Gastrocnemius medialis (tissue), 4 donors: ENCODE measurements around the gene ASB5.
"Not testable (repeated sequence)": the region's sequence is repeated elsewhere in the genome, so short reads cannot be mapped to it uniquely, and the experiment has no call there.

Experiments
- CTCF ChIP-seq, 5 experiments: fragments of 450-650 bp in 3 of 5; fragments of 200-600 bp in 2 of 5; sonication (generic) in 2 of 5; IDR thresholded peaks in 4 of 5; conservative IDR thresholded peaks in 1 of 5; 1 replicate in 4 of 5; 2 replicates in 1 of 5; pipeline ENCODE4 v1.5.1; 2016 to 2019; ENCODE audit warnings: antibody characterized with exemption in 5 of 5, mild to moderate bottlenecking in 3 of 5, moderate library complexity in 3 of 5
- POLR2A ChIP-seq, 2 donors: fragments of 450-650 bp; IDR thresholded peaks; one replicate each; pipeline ENCODE4 v1.6.1; 2017; ENCODE audit warnings: antibody characterized with exemption in 2 of 2, mild to moderate bottlenecking in 2 of 2, moderate library complexity in 2 of 2

GRCh38 chr4:176295907-176296306, 26.9 kb upstream of the ASB5 start:
- not testable (repeated sequence) for TF ChIP-seq CTCF (IDR thresholded peaks at IDR 0.05 in 4 of 5, conservative IDR thresholded peaks at IDR 0.05 in 1 of 5); POLR2A (IDR thresholded peaks at IDR 0.05)
